ENCODE data around the gene SDK1.
"Not testable (repeated sequence)": the region's sequence is repeated elsewhere in the genome, so short reads cannot be mapped to it uniquely, and the experiment has no call there.

Gene SDK1

DNA sequence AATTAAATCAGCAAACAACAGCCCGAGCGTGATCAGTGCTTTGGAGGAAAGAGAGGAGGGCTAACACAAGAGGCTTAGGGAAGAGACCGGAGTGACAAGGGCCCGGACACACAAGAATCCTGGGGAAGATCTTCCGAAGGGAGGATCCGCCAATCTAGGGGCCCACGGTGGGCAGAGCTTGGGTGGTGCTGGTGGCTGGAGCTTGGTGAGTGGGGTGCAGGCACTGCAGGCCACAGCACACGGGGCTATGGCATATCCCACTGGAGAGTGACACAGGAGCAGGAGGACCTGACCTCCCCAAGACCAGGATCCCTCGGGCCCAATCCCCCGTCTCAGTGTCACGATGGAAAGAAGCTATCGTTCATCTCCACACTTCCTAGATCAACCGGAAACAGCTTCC is 909.8 kb downstream of the SDK1 start:
- H3K27ac Mint-ChIP-seq: no peak overlapping the region
- no peak overlapping the region for H3K4me3 Mint-ChIP-seq
- H3K27me3 Mint-ChIP-seq: no peaks in the 10 kb centered on the region
- no peaks in the 10 kb centered on the region for H3K36me3 Mint-ChIP-seq
- H3K4me1 Mint-ChIP-seq (ENCODE audit: low read depth): no peaks in the 10 kb centered on the region
- no peaks in the 10 kb centered on the region for H3K9me3 Mint-ChIP-seq (ENCODE audit: low read depth)

DNA sequence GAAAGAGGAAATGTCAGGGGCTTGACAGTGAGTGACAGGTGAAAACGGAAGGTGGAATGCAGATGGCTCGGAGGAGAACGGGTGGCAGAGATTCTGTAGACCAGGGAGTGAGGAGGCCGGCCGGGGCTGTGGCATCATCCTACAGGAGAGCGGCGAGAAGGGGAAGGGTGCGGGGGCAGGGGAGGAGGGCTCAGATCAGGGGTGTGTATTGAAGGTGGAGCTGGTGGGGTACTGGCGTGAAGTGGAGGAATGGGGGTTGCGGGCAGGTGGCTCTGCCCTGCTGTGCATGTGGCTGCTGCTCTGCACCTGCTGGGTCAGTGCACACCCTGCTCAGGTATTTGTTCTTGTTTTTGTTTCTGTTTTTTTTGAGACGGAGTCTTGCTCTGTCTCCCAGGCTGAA is 910.2 kb downstream of the SDK1 start:
- no peak overlapping the region for H3K27ac Mint-ChIP-seq
- H3K36me3 Mint-ChIP-seq: no peaks in the 10 kb centered on the region
- no peaks in the 10 kb centered on the region for H3K4me1 Mint-ChIP-seq (ENCODE audit: low read depth)
- H3K27me3 Mint-ChIP-seq: no peaks in the 10 kb centered on the region
- no peaks in the 10 kb centered on the region for H3K9me3 Mint-ChIP-seq (ENCODE audit: low read depth)
- no peak overlapping the region for H3K4me3 Mint-ChIP-seq

DNA sequence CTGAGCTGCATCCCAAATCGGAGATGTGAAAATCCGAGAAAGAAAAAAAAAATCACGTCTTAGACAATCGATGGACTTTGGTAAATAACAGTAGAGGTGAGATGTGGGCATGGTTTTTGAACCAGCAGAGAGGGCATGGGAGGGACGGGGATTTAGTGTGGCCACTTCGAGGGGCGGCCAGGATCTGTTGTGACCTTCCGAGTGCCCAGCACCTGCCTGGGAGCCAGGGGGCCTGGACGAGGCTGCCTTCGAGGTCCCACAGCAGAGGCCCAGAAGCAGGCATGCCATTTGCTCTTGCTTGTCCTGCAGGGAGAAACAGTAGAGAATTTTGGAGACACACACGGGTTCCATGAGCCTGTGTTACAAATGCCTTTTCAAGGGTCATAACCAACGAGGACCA is 911.3 kb downstream of the SDK1 start:
- Mint-ChIP-seq H3K27me3 (no peaks in the 10 kb centered on the region), H3K4me3 (no peak overlapping the region), H3K9me3 (ENCODE audit: low read depth) (no peaks in the 10 kb centered on the region), H3K27ac (no peak overlapping the region), H3K4me1 (ENCODE audit: low read depth) (no peaks in the 10 kb centered on the region), H3K36me3 (no peaks in the 10 kb centered on the region)

DNA sequence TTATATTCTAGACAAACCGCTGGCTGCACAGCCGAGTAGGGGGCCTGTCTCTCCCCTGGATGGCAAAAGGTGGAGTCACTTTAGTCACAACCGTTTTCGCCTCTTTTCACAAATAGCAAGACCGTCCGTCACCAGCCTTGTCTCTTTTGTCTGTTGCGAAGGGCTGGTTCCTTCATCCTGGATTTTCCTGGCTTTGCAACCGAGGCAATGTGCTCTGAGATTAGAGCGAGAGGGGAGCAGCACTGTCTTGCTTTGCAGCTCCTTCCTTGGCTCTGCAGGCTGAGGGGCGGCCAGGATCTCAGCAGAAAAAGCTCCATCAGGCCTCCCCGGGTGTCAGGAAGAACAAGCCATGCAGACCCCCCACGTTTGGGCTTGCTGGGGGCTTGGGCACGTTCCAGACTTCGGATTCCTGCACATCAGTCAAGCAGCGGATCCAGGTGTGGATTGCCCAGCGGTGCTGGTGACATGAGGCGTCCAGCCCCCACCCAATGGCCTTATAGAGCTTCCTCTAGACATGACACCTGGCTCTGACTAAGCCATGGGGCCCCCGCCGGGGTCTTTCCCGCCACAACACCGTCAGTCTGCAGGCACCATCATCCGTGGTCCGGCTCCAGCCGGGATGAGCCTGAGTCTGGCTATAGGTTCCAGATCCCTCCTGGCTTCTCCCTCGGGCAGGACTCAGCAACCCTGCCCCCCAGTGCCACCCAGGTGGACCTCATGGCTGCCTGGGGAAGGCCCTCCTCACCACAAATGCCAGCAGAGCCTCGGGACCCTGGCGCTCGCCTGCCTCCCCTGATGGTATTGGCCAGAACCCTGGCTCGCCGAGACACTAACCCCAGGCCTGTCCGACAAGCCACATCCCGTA is 913.5 kb downstream of the SDK1 start:
- H3K9me3 Mint-ChIP-seq (ENCODE audit: low read depth): no peaks in the 10 kb centered on the region
- no peaks in the 10 kb centered on the region for H3K36me3 Mint-ChIP-seq
- H3K27me3 Mint-ChIP-seq: no peaks in the 10 kb centered on the region
- H3K27ac Mint-ChIP-seq: no peak overlapping the region
- no peaks in the 10 kb centered on the region for H3K4me1 Mint-ChIP-seq (ENCODE audit: low read depth)
- no peak overlapping the region for H3K4me3 Mint-ChIP-seq

DNA sequence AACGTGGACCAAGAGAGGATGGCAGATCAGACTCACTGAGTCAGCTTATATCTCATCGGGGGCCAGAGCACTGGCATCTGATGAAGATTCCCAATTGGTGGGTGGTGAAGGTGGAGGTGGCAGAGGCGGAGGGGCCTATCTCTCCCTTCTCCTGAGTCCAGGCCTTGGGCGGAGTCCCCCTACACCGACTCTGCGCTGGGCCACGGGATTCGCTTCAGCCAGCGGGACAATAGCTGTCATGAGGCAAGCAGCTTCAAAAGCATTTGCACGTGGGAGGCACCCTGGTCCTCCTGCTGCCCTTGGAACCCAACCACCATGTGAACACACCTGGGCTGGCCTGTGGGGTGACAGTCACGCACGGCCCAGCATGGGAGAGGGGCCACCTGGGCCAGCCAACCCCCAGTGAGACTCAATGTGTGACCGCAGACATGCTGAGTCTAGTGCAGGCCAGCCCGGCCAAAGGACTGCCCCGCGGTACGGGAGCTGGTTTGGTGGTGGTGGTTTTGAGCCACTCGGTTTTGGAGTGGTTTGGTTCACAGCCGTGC is 914.2 kb downstream of the SDK1 start:
- Mint-ChIP-seq H3K27me3 (no peaks in the 10 kb centered on the region), H3K4me3 (no peak overlapping the region), H3K27ac (no peak overlapping the region), H3K36me3 (no peaks in the 10 kb centered on the region), H3K9me3 (ENCODE audit: low read depth) (no peaks in the 10 kb centered on the region), H3K4me1 (ENCODE audit: low read depth) (no peaks in the 10 kb centered on the region)

DNA sequence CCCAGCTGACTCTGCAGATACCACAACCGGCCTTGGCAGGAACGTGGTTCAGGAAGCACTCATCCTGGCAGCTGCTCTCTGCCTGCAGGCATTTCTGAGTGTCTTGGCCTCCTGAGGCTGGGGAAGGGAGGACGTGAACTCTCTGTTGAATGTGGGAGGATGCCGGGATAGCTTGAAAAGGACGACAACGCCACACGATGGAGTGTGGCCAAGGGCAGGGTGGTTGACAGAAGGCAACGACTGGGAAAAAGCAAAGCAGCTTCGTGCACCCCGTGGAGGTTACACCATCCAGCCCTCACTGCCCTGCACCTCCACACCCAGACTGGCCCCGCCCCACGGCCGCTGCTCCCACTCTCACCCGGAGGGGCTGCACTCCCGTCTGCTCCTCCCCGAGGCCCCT is 915.0 kb downstream of the SDK1 start:
- H3K36me3 Mint-ChIP-seq: no peaks in the 10 kb centered on the region
- no peak overlapping the region for H3K27ac Mint-ChIP-seq
- H3K4me1 Mint-ChIP-seq (ENCODE audit: low read depth): no peaks in the 10 kb centered on the region
- no peaks in the 10 kb centered on the region for H3K9me3 Mint-ChIP-seq (ENCODE audit: low read depth)
- no peak overlapping the region for H3K4me3 Mint-ChIP-seq
- no peaks in the 10 kb centered on the region for H3K27me3 Mint-ChIP-seq

DNA sequence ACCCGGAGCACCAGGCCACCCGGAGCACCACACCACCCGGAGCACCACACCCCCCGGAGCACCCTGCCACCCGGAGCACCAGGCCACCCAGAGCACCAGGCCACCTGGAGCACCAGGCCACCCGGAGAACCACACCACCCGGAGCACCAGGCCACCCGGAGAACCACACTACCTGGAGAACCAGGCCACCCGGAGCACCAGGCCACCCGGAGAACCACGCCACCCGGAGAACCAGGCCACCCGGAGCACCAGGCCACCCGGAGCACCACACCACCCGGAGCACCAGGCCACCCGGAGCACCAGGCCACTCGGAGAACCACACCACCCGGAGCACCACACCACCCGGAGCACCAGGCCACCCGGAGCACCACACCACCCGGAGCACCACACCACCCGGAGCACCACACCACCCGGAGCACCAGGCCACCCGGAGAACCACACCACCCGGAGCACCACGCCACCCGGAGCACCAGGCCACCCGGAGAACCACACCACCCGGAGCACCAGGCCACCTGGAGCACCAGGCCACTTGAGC is 916.1 kb downstream of the SDK1 start:
- H3K36me3 Mint-ChIP-seq; H3K4me1 Mint-ChIP-seq (ENCODE audit: low read depth); H3K27me3 Mint-ChIP-seq; H3K27ac Mint-ChIP-seq; H3K4me3 Mint-ChIP-seq; H3K9me3 Mint-ChIP-seq (ENCODE audit: low read depth): not testable (repeated sequence)

DNA sequence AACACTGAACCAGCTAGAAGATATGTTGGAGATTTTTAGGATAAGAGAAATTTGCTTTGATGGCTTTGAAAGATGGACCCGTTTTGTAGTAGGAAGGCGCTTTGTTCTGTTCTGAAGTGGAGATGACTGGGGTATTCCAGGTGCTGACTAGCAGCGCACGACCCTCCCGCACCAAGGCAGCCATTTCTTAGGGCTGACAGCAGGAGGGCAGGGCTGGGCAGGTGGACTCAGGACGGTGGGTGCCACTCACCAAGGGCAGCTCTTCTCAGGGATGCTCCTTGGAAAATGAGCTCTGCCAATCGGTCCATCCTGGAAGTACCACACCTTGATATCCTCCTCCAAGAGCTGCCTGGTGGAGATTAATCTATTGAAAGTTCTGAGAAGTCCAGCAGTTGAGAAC is 917.4 kb downstream of the SDK1 start:
- no peaks in the 10 kb centered on the region for H3K4me1 Mint-ChIP-seq (ENCODE audit: low read depth)
- no peaks in the 10 kb centered on the region for H3K9me3 Mint-ChIP-seq (ENCODE audit: low read depth)
- no peak overlapping the region for H3K4me3 Mint-ChIP-seq
- H3K36me3 Mint-ChIP-seq: no peaks in the 10 kb centered on the region
- no peaks in the 10 kb centered on the region for H3K27me3 Mint-ChIP-seq
- H3K27ac Mint-ChIP-seq: no peak overlapping the region

DNA sequence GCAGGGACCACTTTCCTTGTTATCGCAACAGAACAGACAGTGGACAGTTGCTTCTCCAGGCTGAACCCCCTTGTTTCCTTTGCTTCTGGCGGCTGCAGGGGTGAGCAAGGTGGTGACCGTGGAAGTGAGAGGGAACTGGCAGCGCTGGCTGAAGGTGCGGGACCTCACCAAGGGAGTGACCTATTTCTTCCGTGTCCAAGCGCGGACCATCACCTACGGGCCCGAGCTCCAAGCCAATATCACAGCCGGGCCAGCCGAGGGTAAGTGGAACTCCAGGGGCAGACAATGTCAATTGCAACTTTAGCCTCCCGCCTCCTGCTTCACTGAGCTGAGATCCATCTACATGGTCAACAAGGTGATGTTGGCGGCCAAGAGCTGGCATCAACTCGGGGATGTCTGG is 919.0 kb downstream of the SDK1 start:
- H3K4me3 Mint-ChIP-seq: no peak overlapping the region
- no peaks in the 10 kb centered on the region for H3K9me3 Mint-ChIP-seq (ENCODE audit: low read depth)
- H3K36me3 Mint-ChIP-seq: no peaks in the 10 kb centered on the region
- no peaks in the 10 kb centered on the region for H3K27me3 Mint-ChIP-seq
- no peak overlapping the region for H3K27ac Mint-ChIP-seq
- H3K4me1 Mint-ChIP-seq (ENCODE audit: low read depth): no peaks in the 10 kb centered on the region

DNA sequence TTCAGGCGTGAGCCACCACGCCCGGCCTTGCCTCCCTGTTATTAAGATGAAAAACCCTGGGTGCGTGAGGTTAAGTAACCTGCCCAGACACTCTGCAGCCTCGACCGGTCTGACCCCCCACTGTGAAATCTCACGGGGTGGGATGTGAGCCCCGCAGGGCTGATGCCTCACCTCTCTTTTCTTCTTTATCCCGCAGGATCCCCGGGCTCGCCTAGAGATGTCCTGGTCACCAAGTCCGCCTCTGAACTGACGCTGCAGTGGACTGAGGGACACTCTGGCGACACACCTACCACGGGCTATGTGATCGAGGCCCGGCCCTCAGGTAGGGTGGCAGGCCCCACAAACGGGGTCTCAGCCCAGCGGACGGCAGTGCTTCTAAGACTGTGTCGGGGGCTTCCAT is 920.0 kb downstream of the SDK1 start:
- H3K4me1 Mint-ChIP-seq (ENCODE audit: low read depth): no peaks in the 10 kb centered on the region
- no peak overlapping the region for H3K4me3 Mint-ChIP-seq
- H3K27ac Mint-ChIP-seq: no peak overlapping the region
- H3K27me3 Mint-ChIP-seq: no peaks in the 10 kb centered on the region
- H3K36me3 Mint-ChIP-seq: no peaks in the 10 kb centered on the region
- H3K9me3 Mint-ChIP-seq (ENCODE audit: low read depth): no peaks in the 10 kb centered on the region

DNA sequence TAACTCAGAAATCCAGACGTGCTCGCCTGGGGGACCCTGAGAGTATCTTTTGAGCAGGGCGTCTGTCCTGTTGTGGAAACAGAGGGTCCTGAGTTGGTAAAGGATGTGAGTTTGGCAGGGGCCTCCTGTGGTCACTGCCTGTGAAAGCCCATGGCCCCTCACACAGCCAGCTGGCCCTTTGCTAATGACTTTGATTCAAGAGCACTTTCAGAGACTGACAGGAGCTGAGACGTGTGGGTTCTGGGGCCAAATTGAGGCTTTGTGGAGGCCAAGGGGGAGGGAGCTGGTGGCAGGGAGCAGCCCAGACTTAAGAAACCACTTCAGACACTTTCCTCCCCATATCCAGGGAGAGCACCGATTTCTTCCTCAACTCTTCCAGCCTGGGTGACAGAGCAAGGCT is 921.6 kb downstream of the SDK1 start:
- Mint-ChIP-seq H3K9me3 (ENCODE audit: low read depth) (no peaks in the 10 kb centered on the region), H3K36me3 (no peaks in the 10 kb centered on the region), H3K4me1 (ENCODE audit: low read depth) (no peaks in the 10 kb centered on the region), H3K27ac (no peak overlapping the region), H3K27me3 (no peaks in the 10 kb centered on the region), H3K4me3 (no peak overlapping the region)

DNA sequence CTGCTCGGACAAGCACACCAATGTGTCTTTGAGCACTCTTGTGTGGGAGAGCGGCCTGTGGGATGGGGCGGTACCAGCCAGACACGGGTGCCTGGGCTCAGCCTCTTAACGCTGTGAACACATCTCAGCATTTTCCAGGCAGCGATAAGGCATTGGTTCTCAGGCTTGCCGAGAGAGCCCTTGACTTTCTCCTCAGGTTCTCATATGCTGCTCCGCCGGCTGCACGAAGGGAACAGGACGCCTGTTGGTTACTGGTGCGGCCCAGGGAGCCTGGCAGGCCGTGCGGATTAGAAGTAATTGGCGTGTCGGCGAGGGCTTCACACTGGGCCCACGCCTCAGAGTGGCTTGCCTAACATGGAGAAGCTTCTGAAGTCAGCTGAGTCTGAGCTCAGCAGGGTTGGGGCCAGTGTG is 924.3 kb downstream of the SDK1 start:
- Mint-ChIP-seq H3K4me3 (no peak overlapping the region), H3K9me3 (ENCODE audit: low read depth) (no peaks in the 10 kb centered on the region), H3K4me1 (ENCODE audit: low read depth) (no peaks in the 10 kb centered on the region), H3K27ac (no peak overlapping the region), H3K36me3 (no peaks in the 10 kb centered on the region), H3K27me3 (no peaks in the 10 kb centered on the region)

DNA sequence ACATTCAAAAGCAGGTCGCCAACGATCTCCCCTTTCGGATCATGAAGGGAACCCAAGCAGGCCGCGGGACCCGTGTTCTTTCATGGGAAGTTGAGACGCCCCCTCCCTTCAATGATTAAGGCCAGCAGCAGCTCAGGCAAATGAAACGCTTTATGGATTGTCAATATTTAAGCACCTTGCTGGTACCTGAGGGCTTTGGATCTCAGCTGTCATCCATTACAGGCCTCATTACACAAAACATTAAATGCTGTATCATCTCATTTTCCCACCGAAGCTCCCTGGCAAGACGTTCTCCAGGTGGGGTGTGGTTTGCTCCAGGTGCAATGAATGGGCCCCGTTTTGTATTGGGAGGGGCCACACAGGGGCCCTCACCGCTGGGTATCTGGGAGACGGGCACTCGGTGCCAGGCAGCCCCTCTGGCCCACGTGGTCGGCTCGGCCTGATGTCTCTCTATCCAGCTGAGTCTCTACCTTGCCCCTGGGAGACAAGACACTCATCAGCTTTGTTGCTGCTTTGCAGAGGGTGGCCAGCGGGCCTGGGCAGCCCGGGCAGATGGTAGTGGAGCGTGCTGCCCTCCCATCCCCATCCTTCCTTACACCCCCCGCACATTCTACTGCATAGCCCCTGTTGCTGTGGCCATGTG is 925.0 kb downstream of the SDK1 start:
- no peaks in the 10 kb centered on the region for H3K27me3 Mint-ChIP-seq
- H3K4me3 Mint-ChIP-seq: no peak overlapping the region
- H3K9me3 Mint-ChIP-seq (ENCODE audit: low read depth): no peaks in the 10 kb centered on the region
- no peaks in the 10 kb centered on the region for H3K4me1 Mint-ChIP-seq (ENCODE audit: low read depth)
- H3K27ac Mint-ChIP-seq: no peak overlapping the region
- no peaks in the 10 kb centered on the region for H3K36me3 Mint-ChIP-seq

DNA sequence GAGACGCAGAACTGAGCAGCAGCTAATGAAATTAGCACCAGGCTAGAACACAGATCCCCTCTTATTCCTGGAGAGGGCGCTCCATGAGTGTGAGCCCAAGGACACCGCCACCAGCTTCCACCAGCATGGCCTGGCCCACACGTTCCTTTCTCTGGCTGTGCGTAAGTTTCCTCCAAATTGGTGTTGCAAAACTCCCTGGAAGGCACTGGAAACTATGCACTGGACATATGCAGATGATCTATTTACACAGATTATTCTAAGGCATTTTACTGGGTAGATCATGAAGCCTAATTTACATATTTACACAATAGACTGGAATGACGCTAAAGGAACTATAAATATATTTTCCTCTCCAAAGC is 925.5 kb downstream of the SDK1 start:
- Mint-ChIP-seq H3K27ac (no peak overlapping the region), H3K9me3 (ENCODE audit: low read depth) (no peaks in the 10 kb centered on the region), H3K4me1 (ENCODE audit: low read depth) (no peaks in the 10 kb centered on the region), H3K36me3 (no peaks in the 10 kb centered on the region), H3K4me3 (no peak overlapping the region), H3K27me3 (no peaks in the 10 kb centered on the region)

DNA sequence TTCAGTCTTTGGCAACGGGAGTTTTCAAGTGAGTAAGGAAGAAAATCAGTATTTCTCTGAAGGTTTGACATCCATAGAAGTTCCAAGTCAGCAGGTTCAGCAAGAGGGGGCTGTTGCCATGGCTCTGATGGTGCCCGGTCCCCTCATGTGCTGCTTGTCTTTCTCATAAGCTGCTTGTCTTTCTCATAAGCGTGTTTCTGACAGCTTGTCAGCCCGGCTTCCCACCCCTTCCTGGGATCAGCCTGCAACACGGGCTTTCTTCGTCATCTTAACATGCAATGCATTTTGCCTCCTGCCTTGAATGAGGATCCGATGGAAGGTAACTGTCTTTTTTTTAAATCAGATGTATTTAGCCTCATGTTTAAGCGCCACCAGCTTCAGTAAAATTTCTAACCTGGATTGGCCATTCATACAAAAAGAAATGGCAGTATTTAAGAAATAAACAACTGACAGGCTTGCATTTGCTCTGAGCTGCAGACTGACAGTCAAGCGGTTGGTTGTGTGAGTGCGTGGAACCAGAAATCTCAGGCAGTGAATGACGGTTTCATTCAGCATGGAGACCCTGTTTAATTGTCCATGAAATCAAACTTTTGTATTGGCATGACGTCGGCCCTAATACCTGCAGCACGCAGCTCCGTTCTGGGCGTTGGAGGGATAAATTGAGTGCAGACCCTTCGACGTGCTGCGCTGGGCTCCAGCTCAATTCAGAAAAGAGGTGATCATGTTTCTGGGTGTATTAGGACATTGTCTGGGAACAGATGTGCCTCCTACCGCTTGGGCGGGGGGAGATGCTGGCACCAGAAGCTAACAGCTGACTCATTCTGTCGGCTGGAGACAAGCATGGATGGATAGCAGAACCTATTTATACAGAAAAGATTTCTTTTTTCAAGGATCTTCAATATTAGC is 926.3 kb downstream of the SDK1 start:
- Mint-ChIP-seq H3K27ac (no peak overlapping the region), H3K4me1 (ENCODE audit: low read depth) (no peaks in the 10 kb centered on the region), H3K9me3 (ENCODE audit: low read depth) (no peaks in the 10 kb centered on the region), H3K36me3 (no peaks in the 10 kb centered on the region), H3K4me3 (no peak overlapping the region), H3K27me3 (no peaks in the 10 kb centered on the region)

Data from activated naive CD8-positive, alpha-beta T cell (primary cell).